Measurements from ENCODE around the gene PFKL.
"Not testable (repeated sequence)": the region's sequence is repeated elsewhere in the genome, so short reads cannot be mapped to it uniquely, and the experiment has no call there.

PFKL gene

DNA sequence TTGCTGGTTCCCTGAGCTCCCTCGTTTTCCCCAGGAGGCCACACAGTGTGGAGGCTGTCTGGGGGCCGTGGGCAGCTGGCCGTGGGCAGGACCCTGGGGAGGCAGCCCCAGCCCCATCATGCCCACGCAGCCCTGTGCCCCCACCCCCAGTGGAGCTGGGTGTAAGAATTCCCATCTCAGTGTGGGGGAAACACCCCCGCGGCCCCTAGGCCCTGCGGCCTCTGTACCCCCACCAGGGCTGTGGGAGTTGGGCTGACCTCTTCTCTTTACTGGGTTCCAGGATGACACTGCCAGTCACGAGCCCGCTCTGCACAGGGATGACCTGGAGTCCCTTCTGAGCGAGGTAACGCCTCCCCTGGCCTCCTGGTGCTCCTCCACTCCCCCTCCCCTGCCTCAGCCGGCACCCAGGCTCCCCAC, 3.7 kb upstream of the PFKL start:
- ATAC-seq (ENCODE audit: low read depth) (no peak), DNase-seq (ENCODE audit: low spot score in 2 of 2) (no peak)
- H3K36me3 Mint-ChIP-seq = no peaks in the 10 kb centered on the region
- H3K4me3 Mint-ChIP-seq = no peak overlapping the region
- H3K27ac Mint-ChIP-seq = no peak overlapping the region
- no peaks in the 10 kb centered on the region for H3K9me3 Mint-ChIP-seq
- peaks cover 27% of the 10 kb centered on the region for H3K4me1 Mint-ChIP-seq
- H3K27me3 Mint-ChIP-seq = peaks cover 2% of the 10 kb centered on the region

DNA sequence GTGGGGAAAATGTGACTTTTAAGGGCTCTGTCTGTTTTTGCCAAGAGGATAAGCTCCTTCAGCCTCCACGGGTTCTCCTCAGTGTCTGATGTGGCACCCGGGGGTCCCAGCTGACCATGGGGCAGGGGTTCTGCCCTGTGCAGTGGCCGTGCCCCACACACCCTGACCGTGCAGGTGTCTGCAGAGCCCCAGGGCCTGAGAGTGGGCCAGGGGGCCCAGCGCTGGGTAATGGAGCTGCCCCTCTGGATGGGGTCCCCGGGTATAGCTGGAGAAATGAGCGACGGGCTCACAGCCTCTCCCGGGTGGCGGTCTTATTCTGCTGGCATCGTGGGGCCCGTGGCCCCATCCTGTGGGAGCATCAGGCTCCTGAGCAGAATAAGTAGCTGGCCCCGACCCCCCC, 2.9 kb upstream of the PFKL start:
- H3K4me1 Mint-ChIP-seq = peaks cover 30% of the 10 kb centered on the region

DNA sequence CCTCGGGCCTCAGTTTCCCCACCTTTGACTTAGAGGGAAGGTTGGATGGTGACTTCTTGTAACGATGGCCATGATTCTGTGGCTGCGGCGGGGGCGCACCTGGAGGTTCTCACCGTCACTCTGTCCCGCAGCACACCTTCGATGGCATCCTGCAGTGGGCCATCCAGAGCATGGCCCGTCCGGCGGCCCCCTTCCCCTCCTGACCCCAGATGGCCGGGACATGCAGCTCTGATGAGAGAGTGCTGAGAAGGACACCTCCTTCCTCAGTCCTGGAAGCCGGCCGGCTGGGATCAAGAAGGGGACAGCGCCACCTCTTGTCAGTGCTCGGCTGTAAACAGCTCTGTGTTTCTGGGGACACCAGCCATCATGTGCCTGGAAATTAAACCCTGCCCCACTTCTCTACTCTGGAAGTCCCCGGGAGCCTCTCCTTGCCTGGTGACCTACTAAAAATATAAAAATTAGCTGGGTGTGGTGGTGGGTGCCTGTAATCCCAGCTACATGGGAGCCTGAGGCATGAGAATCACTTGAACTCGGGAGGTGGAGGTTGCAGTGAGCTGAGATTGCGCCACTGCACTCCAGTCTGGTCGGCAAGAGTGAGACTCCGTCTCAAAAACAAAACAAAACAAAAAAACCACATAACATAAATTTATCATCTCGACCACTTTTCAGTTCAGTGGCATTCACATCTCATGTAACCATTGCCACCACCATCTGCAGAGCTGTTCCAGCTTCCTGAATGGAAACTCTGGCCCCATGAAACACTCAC, 2.1 kb upstream of the PFKL start:
- H3K36me3 Mint-ChIP-seq = no peaks in the 10 kb centered on the region
- peak; percentile 71 to 75 for DNase-seq (ENCODE audit: low spot score in 2 of 2)
- H3K27me3 Mint-ChIP-seq = no peaks in the 10 kb centered on the region
- H3K27ac Mint-ChIP-seq = peak overlapping the region; percentile 85
- H3K4me3 Mint-ChIP-seq = no peak overlapping the region
- ATAC-seq (ENCODE audit: low read depth) = peak; percentile 57
- H3K4me1 Mint-ChIP-seq = peaks cover 33% of the 10 kb centered on the region
- no peaks in the 10 kb centered on the region for H3K9me3 Mint-ChIP-seq

More for the DNA sequence above, 2.9 kb upstream of the PFKL start:
- no peak for ATAC-seq (ENCODE audit: low read depth)
- Mint-ChIP-seq H3K27me3 (peaks cover 2% of the 10 kb centered on the region), H3K36me3 (no peaks in the 10 kb centered on the region), H3K4me3 (no peak overlapping the region), H3K27ac (no peak overlapping the region), H3K9me3 (no peaks in the 10 kb centered on the region)
- DNase-seq (ENCODE audit: low spot score in 2 of 2) = no peak

DNA sequence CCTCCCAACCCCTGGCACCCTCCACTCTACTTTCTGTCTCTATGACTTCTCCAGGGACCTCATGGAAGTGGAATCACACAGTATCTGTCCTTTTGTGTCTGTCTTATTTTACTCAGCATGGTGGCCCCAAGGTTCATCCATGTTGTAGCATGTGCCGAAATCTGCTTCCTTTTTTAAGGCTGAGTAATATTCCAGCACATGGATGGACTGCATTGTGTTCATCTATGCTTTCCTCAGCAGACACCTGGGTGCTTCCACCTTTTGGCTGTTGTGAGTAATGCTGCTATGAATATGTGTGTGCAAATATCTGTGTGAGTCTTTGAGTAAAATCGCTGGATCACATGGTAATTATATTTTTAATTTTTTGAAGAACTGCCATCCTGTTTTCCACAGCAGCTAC, 1.6 kb upstream of the PFKL start:
- DNase-seq (ENCODE audit: low spot score in 2 of 2) = no peak
- Mint-ChIP-seq H3K27ac (peak overlapping the region; percentile 85), H3K4me3 (no peak overlapping the region), H3K4me1 (peaks cover 38% of the 10 kb centered on the region), H3K9me3 (no peaks in the 10 kb centered on the region), H3K27me3 (no peaks in the 10 kb centered on the region), H3K36me3 (no peaks in the 10 kb centered on the region)
- no peak for ATAC-seq (ENCODE audit: low read depth)

DNA sequence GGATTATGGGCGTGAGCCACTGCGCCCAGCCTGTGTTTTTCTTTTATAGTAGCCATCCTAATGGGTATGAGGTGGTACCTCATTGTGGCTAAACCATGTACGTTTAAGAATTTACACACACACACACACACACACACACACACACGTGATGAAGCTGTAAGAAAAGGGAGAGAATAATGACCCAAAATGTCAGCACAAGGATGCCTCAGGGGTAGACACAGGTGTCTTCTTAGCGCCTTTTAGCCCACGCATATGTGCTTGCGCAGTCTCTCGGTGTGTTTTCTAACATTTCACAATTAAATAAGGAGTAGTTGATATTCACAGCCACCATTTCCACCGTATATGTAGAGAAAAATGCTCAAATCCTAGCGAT, 782 bp upstream of the PFKL start:
- Mint-ChIP-seq H3K36me3 (no peaks in the 10 kb centered on the region), H3K27me3 (no peaks in the 10 kb centered on the region), H3K27ac (peak overlapping the region; percentile 92), H3K9me3 (no peaks in the 10 kb centered on the region), H3K4me1 (peaks cover 42% of the 10 kb centered on the region), H3K4me3 (peak overlapping the region; percentile 85)
- DNase-seq (ENCODE audit: low spot score in 2 of 2) (no peak), ATAC-seq (ENCODE audit: low read depth) (peak; percentile 4)

DNA sequence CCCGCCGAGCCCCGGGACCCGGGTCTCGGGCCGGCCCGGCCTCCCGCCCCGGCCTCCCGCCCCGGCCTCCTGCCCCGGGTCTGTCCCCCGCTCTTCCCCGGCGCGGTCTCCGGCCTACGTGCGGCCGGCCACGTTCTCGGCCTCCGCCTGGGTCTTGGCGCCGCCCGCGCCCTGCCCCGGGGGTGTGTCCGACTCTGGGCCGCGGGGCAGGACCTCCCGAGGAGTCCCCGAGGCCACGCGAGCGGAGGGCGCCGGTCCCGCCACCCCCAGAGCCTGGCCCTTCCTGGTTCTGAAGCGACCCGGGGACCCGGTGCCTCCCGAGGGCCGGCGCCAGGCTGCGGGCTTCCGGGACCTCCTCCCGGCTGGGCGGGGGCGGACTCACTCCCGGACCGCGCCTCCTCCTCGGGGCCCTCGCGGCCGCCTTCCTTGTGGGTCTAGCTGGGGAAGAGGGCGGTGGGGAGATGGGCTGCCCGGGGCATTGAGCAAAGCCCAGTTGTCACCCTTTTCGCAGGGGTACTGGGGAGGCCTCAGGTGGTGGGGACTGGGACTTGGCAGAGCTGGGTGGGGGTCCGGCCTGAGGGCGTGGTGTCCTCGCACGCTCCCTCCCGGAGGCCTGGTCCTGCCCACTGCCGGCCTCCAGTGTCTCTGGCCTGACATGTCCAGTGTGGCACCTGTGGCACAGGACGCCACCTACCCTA, 558 bp downstream of the PFKL start:
- Mint-ChIP-seq H3K27me3 (no peaks in the 10 kb centered on the region), H3K27ac (peak overlapping the region; percentile 57), H3K4me1 (peaks cover 44% of the 10 kb centered on the region), H3K4me3 (peak overlapping the region; percentile 70), H3K9me3 (no peaks in the 10 kb centered on the region), H3K36me3 (no peaks in the 10 kb centered on the region)
- peak; percentile 38 to 63 for DNase-seq (ENCODE audit: low spot score in 2 of 2)
- ATAC-seq (ENCODE audit: low read depth) = peak; percentile 31

DNA sequence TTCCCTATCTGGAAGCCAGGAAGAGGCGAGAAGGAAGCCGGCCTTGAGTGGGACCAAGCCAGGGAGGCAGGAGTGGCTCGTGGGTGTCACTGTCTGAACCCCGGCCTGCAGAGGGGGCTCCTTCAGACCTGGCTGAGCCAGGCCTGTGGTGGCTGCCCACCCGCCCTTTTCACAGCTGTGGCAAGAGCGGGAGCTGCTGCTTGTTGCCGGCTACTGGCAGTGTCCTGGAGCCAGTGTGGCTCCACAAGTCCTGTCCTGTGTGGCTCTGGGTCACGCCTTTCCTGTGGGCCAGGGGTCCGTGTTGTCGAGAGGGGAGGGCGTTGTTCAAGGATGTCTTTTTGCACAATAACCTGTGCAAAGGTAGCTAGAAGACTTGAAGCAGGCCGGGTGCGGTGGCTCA, 1.3 kb downstream of the PFKL start:
- Mint-ChIP-seq H3K36me3 (no peaks in the 10 kb centered on the region), H3K4me1 (peaks cover 44% of the 10 kb centered on the region), H3K4me3 (peak overlapping the region; percentile 70), H3K27me3 (no peaks in the 10 kb centered on the region), H3K27ac (peak overlapping the region; percentile 57), H3K9me3 (no peaks in the 10 kb centered on the region)
- no peak for DNase-seq (ENCODE audit: low spot score in 2 of 2)
- no peak for ATAC-seq (ENCODE audit: low read depth)

DNA sequence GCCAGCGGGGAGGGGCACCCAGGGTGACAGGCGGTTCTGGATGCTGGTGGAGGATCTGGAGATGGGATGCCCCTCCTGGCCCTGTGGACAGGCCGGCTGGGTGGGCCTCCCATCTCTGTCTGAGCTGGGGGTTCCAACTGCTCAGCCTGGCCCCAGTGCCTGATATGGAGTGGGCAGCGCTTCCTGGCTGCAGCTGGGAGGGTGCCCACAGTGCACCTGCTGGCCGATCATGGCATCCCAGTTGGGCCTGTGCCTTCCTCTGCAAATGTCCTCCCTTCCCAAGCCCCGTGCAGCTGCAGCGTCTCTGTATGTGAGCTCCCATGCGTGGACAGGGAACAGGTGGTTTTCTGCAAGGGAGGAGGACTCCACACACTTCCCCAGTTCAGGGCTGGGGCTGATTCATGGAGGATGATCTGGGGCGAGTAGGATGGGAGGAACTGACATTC, 2.1 kb downstream of the PFKL start:
- Mint-ChIP-seq H3K27ac (peak overlapping the region; percentile 75), H3K4me1 (peaks cover 44% of the 10 kb centered on the region), H3K36me3 (peaks cover 2% of the 10 kb centered on the region), H3K9me3 (no peaks in the 10 kb centered on the region), H3K27me3 (no peaks in the 10 kb centered on the region), H3K4me3 (peak overlapping the region; percentile 70)
- no peak for DNase-seq (ENCODE audit: low spot score in 2 of 2)
- no peak for ATAC-seq (ENCODE audit: low read depth)

DNA sequence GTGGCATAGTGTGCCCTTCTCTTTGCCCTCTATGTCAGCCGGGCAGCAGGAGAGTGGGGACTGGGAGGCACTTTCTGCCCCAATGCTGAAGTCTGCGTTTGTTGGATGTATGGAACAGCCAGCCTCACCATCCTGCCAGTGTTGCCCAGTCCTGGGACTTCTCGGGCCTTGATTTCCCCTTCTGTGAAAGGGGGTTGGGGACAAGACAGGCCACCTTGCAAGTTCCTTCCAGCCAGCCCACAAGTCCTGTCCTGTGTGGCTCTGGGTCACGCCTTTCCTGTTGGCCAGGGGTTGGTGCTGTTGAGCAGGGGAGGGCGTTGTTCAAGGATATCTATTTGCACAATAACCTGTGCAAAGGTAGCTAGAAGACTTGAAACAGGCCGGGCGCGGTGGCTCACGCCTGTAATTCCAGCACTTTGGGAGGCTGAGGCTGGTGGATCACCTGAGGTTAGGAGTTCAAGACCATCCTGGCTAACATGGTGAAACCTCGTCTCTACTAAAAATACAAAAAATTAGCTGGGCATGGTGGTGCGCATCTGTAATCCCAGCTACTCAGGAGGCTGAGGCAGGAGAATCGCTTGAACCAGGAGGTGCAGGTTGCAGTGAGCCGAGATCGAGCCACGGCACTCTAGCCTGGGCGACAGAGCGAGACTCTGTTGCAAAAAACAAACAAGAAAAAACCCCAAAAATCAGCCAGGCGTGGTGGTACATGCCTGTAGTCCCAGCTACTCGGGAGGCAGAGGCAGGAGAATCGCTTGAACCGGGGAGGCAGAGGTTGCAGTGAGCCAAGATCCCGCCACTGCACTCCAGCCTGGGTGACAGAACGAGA, 2.9 kb downstream of the PFKL start:
- ATAC-seq (ENCODE audit: low read depth) = peak; percentile 13
- H3K4me3 Mint-ChIP-seq = peak overlapping the region; percentile 70
- not testable (repeated sequence) for H3K27me3 Mint-ChIP-seq

DNA sequence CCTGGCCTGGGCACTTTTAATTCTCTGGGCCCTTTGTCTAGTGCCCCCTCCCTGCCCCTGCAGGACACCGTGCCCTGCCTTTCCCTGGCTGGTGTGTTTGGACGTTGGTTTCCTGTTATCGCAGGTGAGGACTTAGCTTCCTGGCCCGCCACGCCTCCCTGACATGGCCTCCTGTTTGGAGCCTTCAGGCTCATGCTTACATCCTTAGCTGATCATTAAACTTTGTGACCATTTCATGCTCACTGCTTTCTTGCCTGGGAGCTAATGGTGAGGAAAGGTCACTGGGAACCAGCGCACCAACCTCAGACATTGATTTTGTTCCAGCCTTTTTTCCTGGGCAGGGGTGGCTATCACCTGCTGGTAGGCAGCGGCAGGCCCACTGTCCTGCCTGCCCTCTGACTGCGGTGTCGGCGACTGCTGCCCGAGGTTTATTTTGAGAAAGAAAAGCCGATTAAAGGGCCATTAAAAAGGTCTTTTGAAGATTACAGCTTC, 3.7 kb downstream of the PFKL start:
- peak overlapping the region; percentile 71 for H3K4me3 Mint-ChIP-seq
- H3K36me3 Mint-ChIP-seq = peaks cover 10% of the 10 kb centered on the region
- H3K27me3 Mint-ChIP-seq = no peaks in the 10 kb centered on the region
- peak overlapping the region; percentile 75 for H3K27ac Mint-ChIP-seq
- no peaks in the 10 kb centered on the region for H3K9me3 Mint-ChIP-seq
- DNase-seq (ENCODE audit: low spot score in 2 of 2) = no peak
- H3K4me1 Mint-ChIP-seq = peaks cover 41% of the 10 kb centered on the region
- no peak for ATAC-seq (ENCODE audit: low read depth)

More for the DNA sequence above, 2.9 kb downstream of the PFKL start:
- not testable (repeated sequence) for H3K36me3 Mint-ChIP-seq; DNase-seq (ENCODE audit: low spot score in 2 of 2); H3K9me3 Mint-ChIP-seq
- peak overlapping the region; percentile 75 for H3K27ac Mint-ChIP-seq
- H3K4me1 Mint-ChIP-seq = peaks cover 44% of the 10 kb centered on the region

DNA sequence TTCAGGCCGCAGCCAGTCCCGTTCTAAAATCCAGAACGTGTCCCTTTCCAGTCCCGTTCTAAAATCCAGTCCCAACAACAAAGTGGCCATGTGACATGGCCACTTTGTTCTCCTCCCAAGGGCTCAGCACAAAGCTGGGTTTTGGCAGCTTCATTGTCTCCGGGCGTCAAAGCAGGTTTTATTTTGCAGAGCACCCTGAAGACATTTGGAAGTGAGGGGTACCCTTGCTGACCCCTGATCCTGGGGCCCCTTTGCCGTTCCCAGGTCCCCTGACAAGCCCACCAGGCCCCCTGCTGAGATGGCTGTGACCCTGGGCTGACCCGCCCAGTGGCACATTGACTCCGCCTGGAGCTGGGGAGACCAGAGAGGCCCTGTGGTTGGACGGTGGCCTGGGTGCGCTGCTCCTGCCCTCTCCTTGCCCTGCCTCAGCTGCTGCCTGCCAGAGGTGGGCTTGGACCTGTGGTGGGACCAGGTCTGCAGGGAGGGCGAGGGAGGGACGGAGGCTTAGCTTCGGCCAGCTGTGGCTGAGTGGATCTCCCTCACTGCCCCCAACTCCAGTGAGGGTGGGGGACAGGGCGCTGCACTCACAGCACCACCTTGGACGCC, 4.3 kb downstream of the PFKL start:
- Mint-ChIP-seq H3K36me3 (peaks cover 11% of the 10 kb centered on the region), H3K4me1 (peaks cover 37% of the 10 kb centered on the region), H3K9me3 (no peaks in the 10 kb centered on the region), H3K27ac (peak overlapping the region; percentile 76), H3K27me3 (no peaks in the 10 kb centered on the region), H3K4me3 (no peak overlapping the region)
- ATAC-seq (ENCODE audit: low read depth) = no peak
- no peak for DNase-seq (ENCODE audit: low spot score in 2 of 2)

DNA sequence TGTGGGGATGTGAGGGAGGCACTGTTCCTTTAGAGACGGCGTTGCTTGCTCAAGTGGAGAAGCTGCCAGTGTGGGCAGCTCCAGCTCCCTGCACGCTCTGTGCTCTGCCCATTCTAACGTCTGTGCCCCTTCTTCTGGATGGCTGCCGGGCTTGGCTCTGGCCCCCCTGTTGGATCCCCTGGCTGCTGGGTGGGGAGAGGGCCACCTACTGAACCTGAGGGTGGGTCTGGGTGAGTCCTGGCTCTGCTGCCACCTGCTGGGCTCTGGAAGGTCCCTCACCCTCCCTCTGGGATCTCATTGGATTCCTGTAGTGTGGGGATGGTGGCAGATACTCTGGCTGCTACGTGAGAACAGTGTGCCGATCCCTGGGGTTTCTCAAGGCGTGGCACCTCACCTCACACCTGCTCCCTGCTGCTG, 5.0 kb downstream of the PFKL start:
- DNase-seq (ENCODE audit: low spot score in 2 of 2) (peak; percentile 46 to 53), ATAC-seq (ENCODE audit: low read depth) (peak; percentile 51)
- Mint-ChIP-seq H3K4me3 (peak overlapping the region; percentile 59), H3K36me3 (peaks cover 11% of the 10 kb centered on the region), H3K4me1 (peaks cover 34% of the 10 kb centered on the region), H3K9me3 (no peaks in the 10 kb centered on the region), H3K27ac (peak overlapping the region; percentile 76), H3K27me3 (no peaks in the 10 kb centered on the region)

DNA sequence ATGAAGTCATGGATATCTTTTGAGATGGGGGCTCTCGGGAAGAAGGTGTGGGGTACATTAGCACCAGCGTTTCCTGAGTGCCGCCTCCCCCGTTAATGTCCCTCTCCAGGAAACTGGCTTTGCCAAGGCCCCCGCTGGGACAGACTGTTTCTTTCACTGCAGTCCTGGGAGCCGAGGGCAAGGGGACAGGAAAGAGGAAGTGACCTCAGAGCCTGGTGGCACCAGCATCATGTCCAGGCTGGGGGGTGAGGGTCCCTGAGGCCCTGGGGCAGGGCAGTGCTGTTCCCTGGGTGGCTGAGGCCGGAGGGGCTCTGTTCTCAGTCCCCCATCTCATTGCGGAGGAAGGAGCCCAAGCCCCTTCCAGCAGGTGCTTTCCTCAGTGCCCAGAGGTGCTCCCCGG, 5.8 kb downstream of the PFKL start:
- H3K27me3 Mint-ChIP-seq = no peaks in the 10 kb centered on the region
- no peaks in the 10 kb centered on the region for H3K9me3 Mint-ChIP-seq
- peaks cover 34% of the 10 kb centered on the region for H3K4me1 Mint-ChIP-seq
- peaks cover 11% of the 10 kb centered on the region for H3K36me3 Mint-ChIP-seq
- DNase-seq (ENCODE audit: low spot score in 2 of 2) = no peak
- ATAC-seq (ENCODE audit: low read depth) = no peak
- no peak overlapping the region for H3K27ac Mint-ChIP-seq
- no peak overlapping the region for H3K4me3 Mint-ChIP-seq
